SK-N-SH (cell line): ENCODE measurements around the gene CCDC6.

Source experiments
- TAF1 ChIP-seq: IDR thresholded peaks from 2 replicates; pipeline ENCODE4 v1.6.1; 2012; ENCODE audit warnings: low read depth, mild to moderate bottlenecking, low read length, moderate library complexity, borderline replicate concordance
- ZBTB33 ChIP-seq: IDR thresholded peaks from 2 replicates; pipeline ENCODE4 v1.4.0; 2012; ENCODE audit warnings: low read depth, borderline replicate concordance

- TF ChIP-seq ZBTB33 (no peak), TAF1 (no peak)
These were observed 36.2 kb upstream of the CCDC6 start for GRCh38 chr10:59942556-59942955.
